GM12878 (cell line): ENCODE measurements around the gene TMEM229B. TPM values are rescaled to one million over a fixed set of nuclear protein-coding genes. Genes with fewer than 3 reads are reported as not detected.

Experiments
- ATAC-seq: fragments of 200-7000 bp; cut with Tn5 transposase; 3 replicates; pipeline ENCODE4 v1.9.1; 2020; ENCODE audit warnings: mild to moderate bottlenecking, moderate library complexity
- BruUV-seq: library from RNA; stranded (reverse); fragments of 400-500 nt; replicated peaks from 2 replicates; lab custom pipeline; 2021; lab: Mats Ljungman, UMichigan
- CTCF ChIA-PET: fragments of 300-600 bp; sonication (Branson Sonifier 250); formaldehyde crosslinking; extraction: SDS; loops from one replicate; lab custom pipeline; 2021; ENCODE audit warnings: inconsistent platforms; lab: Yijun Ruan, JAX
- POLR2A ChIA-PET: fragments of 350-600 bp; formaldehyde crosslinking; extraction: SDS; loops from one replicate; lab custom pipeline; 2021; ENCODE audit warnings: inconsistent platforms; lab: Charles Lee
- RAD21 ChIA-PET: fragments of 300-600 bp; sonication (Branson Sonifier 250); formaldehyde crosslinking; loops from one replicate; lab custom pipeline; 2023; ENCODE audit warnings: antibody characterized with exemption; ENCODE audit not compliant: unreplicated experiment; lab: Charles Lee
- SMC1A ChIA-PET: fragments of 300-600 bp; sonication (Branson Sonifier 250); formaldehyde crosslinking; loops from one replicate; lab custom pipeline; 2023; ENCODE audit not compliant: unreplicated experiment, uncharacterized antibody; lab: Charles Lee
- DNase-seq: peaks from one replicate; pipeline ENCODE4 v3.0.0-alpha.2; 2011; ENCODE audit warnings: low read depth, low spot score
- FAIRE-seq: peaks from 3 replicates; lab custom pipeline; 2011; peaks lifted over from hg19 to GRCh38; lab: Jason Lieb, UNC
- H2AFZ ChIP-seq: 2 replicates; pipeline ENCODE4 v1.6.0; 2011; ENCODE audit warnings: low read depth, low read length, control low read depth; ENCODE audit not compliant: control insufficient read depth
- H3K27ac ChIP-seq: 2 replicates; pipeline ENCODE4 v1.5.1; 2011; ENCODE audit warnings: control low read depth; ENCODE audit not compliant: control insufficient read depth, insufficient read depth
- H3K27me3 ChIP-seq, 2 experiments: replicated peaks in 1 of 2; 2 replicates each; pipeline versions ENCODE4 v1.6.0 to v1.6.1; 2011; ENCODE audit warnings: low read length in 1 of 2; ENCODE audit not compliant: control insufficient read depth in 2 of 2, insufficient read depth in 2 of 2
- H3K36me3 ChIP-seq, 2 experiments: 2 replicates each; pipeline ENCODE4 v1.5.1; 2011; ENCODE audit warnings: low read length in 1 of 2; ENCODE audit not compliant: control insufficient read depth in 2 of 2, insufficient read depth in 2 of 2
- H3K4me1 ChIP-seq: 2 replicates; pipeline ENCODE4 v1.6.1; 2011; ENCODE audit warnings: mild to moderate bottlenecking, low read length, moderate library complexity, mixed read lengths; ENCODE audit not compliant: control insufficient read depth, insufficient read depth
- H3K4me2 ChIP-seq: 2 replicates; pipeline ENCODE4 v1.6.0; 2011; ENCODE audit warnings: control low read depth; ENCODE audit not compliant: control insufficient read depth, insufficient read depth
- H3K4me3 ChIP-seq: fragments of 200-600 bp; sonication (generic); 2 replicates; pipeline ENCODE4 v1.5.1; 2016
- H3K79me2 ChIP-seq: 2 replicates; pipeline ENCODE4 v1.6.0; 2011; ENCODE audit warnings: low read length; ENCODE audit not compliant: control insufficient read depth, insufficient read depth
- H3K9ac ChIP-seq: 2 replicates; pipeline ENCODE4 v1.8.0; 2011; ENCODE audit warnings: low read length, control low read depth, mixed read lengths; ENCODE audit not compliant: control insufficient read depth, insufficient read depth
- H3K9me3 ChIP-seq: replicated peaks from 3 replicates; pipeline ENCODE4 v1.5.1; 2011; ENCODE audit warnings: mild to moderate bottlenecking, low read length; ENCODE audit not compliant: control insufficient read depth, insufficient read depth
- H4K20me1 ChIP-seq: 2 replicates; pipeline ENCODE4 v1.6.0; 2011; ENCODE audit not compliant: control insufficient read depth, insufficient read depth
- BCL11A ChIP-seq: IDR thresholded peaks from 2 replicates; pipeline ENCODE4 v1.6.1; 2011; ENCODE audit warnings: low read depth, low read length
- CBX3 ChIP-seq: fragments of 200-600 bp; sonication (generic); IDR thresholded peaks from 2 replicates; pipeline ENCODE4 v1.6.1; 2016; ENCODE audit warnings: low read depth, borderline replicate concordance
- EGR1 ChIP-seq, 2 experiments: IDR thresholded peaks; 1 replicate in 1 of 2; 2 replicates in 1 of 2; pipeline ENCODE4 v1.6.1; 2011 to 2012; ENCODE audit warnings: low read depth in 2 of 2, low read length in 2 of 2, borderline replicate concordance in 1 of 2, mild to moderate bottlenecking in 1 of 2, moderate library complexity in 1 of 2
- GABPA ChIP-seq: IDR thresholded peaks from 2 replicates; pipeline ENCODE4 v1.6.1; 2014; ENCODE audit warnings: antibody characterized with exemption, low read depth, mild to moderate bottlenecking, inconsistent platforms
- IRF4 ChIP-seq: IDR thresholded peaks from 2 replicates; pipeline ENCODE4 v1.6.1; 2011; ENCODE audit warnings: low read depth, low read length
- JUND ChIP-seq: IDR thresholded peaks from 2 replicates; pipeline ENCODE4 v1.6.1; 2012; ENCODE audit warnings: low read depth, mild to moderate bottlenecking, low read length, improper control_type of control experiment, moderate library complexity
- KAT2A ChIP-seq: conservative IDR thresholded peaks from 2 replicates; pipeline ENCODE4 v1.6.1; 2011; ENCODE audit warnings: low read depth, low read length; ENCODE audit not compliant: control insufficient read depth
- SREBF2 ChIP-seq: IDR thresholded peaks from 2 replicates; pipeline ENCODE4 v1.6.1; 2012; ENCODE audit warnings: mild to moderate bottlenecking, low read length
- TARDBP ChIP-seq: IDR thresholded peaks from 2 replicates; pipeline ENCODE4 v1.6.1; 2016; ENCODE audit warnings: borderline replicate concordance
- WGBS: methylation state at CpG from one replicate; pipeline ENCODE4 v1.1.6; 2016; ENCODE audit warnings: low lambda C conversion rate; ENCODE audit not compliant: insufficient replicate concordance, insufficient coverage; ENCODE audit errors: missing lambda C conversion rate; 5-methylcytosine and 5-hydroxymethylcytosine counted together
- in situ Hi-C: fragments of 300-500 bp; cut with MboI; formaldehyde crosslinking; loops from 9 replicates; pipeline ENCODE4 v1.14.3; 2018; ENCODE audit warnings: mixed read lengths
- intact Hi-C: fragments of 100-400 bp; cut with micrococcal nuclease; formaldehyde crosslinking; loops from one replicate; pipeline ENCODE4 v1.14.2; 2022; ENCODE audit not compliant: unreplicated experiment
- polyA plus RNA-seq, 11 experiments: library from polyadenylated mRNA; depleted of rRNA in 4 of 11; unstranded in 6 of 11; stranded (reverse) in 5 of 11; fragments of >200 nt; fragmentation: Nextera tagmentation in 4 of 11; fragmentation: Illumina TruSeq in 1 of 11; extraction: Ambion mirVana in 4 of 11; extraction: Trizol in 1 of 11; gene quantifications; 1 replicate in 1 of 11; 2 replicates in 10 of 11; pipeline versions ENCODE4 v1.2.1 to v1.2.3, GENCODE V29; 2011 to 2016; ENCODE audit warnings: inconsistent platforms in 2 of 11, missing spikeins in 2 of 11, low read depth in 1 of 11
- total RNA-seq, 4 experiments: library from RNA; depleted of rRNA in 3 of 4; stranded (reverse); fragments of >200 nt in 3 of 4; fragmentation: Illumina TruSeq in 1 of 4; extraction: Trizol in 1 of 4; gene quantifications; 2 replicates each; pipeline versions ENCODE4 v1.2.1 to v1.2.3, GENCODE V29; 2013 to 2021
- TF ChIP-seq, protein P1 (sequence below): fragments of 150-350 bp; IDR thresholded peaks from 2 replicates; pipeline ENCODE4 v1.6.1; 2016; ENCODE audit warnings: low read depth, low read length
- TF ChIP-seq, protein P2 (sequence below): IDR thresholded peaks from 2 replicates; pipeline ENCODE4 v1.6.1; 2012; ENCODE audit warnings: low read length, inconsistent platforms
- TF ChIP-seq, protein P3 (sequence below): fragments of 450-650 bp; formaldehyde crosslinking; IDR thresholded peaks from 2 replicates; pipeline ENCODE4 v1.4.0; 2020; ENCODE audit warnings: mild to moderate bottlenecking, moderate library complexity
- TF ChIP-seq, protein P4 (sequence below): fragments of 450-650 bp; IDR thresholded peaks from 2 replicates; pipeline ENCODE4 v1.6.1; 2017; ENCODE audit warnings: antibody characterized with exemption, mild to moderate bottlenecking, moderate library complexity

Gene TMEM229B
- total and polyA plus RNA-seq, 10 of the 15 experiments (the other 5 are each of a cell fraction or from before 2014, with no cell fraction given), result 0.24 to 5.3 (median 1.7) TPM

DNA sequence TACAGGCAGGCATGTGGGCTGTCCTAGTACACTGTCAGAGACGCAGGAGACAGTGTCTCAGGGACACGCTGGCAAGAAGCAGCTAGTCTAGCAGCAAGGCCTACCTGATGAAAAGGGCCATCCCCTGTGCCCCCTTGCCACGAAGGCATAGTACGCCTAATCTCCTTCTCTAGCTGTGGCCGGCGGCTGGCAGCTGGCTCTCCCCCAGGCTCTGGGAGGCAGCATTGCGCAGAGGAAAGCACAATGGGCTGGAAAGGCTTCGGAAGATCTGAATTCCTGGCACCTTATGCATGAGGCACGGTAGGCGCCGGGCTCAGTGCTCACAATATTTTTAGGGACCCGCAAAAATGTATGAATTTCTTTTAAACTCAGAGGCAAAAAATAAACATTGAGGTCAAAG lies 28.6 kb upstream of the TMEM229B start:
- Histone ChIP-seq H3K4me2 (no peak overlapping the region), H3K9me3 (no peaks in the 10 kb centered on the region), H4K20me1 (no peaks in the 10 kb centered on the region), H3K79me2 (no peaks in the 10 kb centered on the region), H3K9ac (no peak overlapping the region), H3K4me3 (no peak overlapping the region), H3K4me1 (peaks cover 20% of the 10 kb centered on the region), H3K27me3 (peaks cover 0 to 3% of the 10 kb centered on the region in 2 experiments; a peak in 2 of 4 replicates), H3K36me3 (no peaks in the 10 kb centered on the region), H3K27ac (no peak overlapping the region), H2AFZ (no peak overlapping the region)
- POLR2A ChIA-PET, result no interaction called here
- ATAC-seq (no peak), FAIRE-seq (no peak), DNase-seq (no peak)
- 59% methylated on average over 11 of the region's 12 CpGs for WGBS
- SMC1A ChIA-PET, result interaction anchor here (1.2 to 1.6 kb wide), 3 partner anchors 9 to 54 kb away, joined by 4 to 5 read pairs (median 4); partner anchors contain the start of gene TMEM229B
- CTCF ChIA-PET, result interaction anchor here (0.6 to 2.5 kb wide), 5 partner anchors 9 to 210 kb away, joined by 3 to 11 read pairs (median 4); no protein-coding TSS in a partner anchor
- no TSS peak for BruUV-seq
- in situ Hi-C loops (no loop called here), intact Hi-C loops (no loop called here)
- RAD21 ChIA-PET, result no interaction called here
- TF ChIP-seq EGR1 (IDR thresholded peaks at IDR 0.05; ENCODE audit: borderline replicate concordance in 1 of 2, low read depth in 2 of 2, low read length in 2 of 2) (no peak), JUND (no peak), GABPA (no peak), BCL11A (no peak), SREBF2 (no peak), IRF4 (no peak), CBX3 (no peak), KAT2A (no peak), TARDBP (no peak)
- TF ChIP-seq, protein P1, sequence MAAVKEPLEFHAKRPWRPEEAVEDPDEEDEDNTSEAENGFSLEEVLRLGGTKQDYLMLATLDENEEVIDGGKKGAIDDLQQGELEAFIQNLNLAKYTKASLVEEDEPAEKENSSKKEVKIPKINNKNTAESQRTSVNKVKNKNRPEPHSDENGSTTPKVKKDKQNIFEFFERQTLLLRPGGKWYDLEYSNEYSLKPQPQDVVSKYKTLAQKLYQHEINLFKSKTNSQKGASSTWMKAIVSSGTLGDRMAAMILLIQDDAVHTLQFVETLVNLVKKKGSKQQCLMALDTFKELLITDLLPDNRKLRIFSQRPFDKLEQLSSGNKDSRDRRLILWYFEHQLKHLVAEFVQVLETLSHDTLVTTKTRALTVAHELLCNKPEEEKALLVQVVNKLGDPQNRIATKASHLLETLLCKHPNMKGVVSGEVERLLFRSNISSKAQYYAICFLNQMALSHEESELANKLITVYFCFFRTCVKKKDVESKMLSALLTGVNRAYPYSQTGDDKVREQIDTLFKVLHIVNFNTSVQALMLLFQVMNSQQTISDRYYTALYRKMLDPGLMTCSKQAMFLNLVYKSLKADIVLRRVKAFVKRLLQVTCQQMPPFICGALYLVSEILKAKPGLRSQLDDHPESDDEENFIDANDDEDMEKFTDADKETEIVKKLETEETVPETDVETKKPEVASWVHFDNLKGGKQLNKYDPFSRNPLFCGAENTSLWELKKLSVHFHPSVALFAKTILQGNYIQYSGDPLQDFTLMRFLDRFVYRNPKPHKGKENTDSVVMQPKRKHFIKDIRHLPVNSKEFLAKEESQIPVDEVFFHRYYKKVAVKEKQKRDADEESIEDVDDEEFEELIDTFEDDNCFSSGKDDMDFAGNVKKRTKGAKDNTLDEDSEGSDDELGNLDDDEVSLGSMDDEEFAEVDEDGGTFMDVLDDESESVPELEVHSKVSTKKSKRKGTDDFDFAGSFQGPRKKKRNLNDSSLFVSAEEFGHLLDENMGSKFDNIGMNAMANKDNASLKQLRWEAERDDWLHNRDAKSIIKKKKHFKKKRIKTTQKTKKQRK, result no peak
- TF ChIP-seq, protein P2, sequence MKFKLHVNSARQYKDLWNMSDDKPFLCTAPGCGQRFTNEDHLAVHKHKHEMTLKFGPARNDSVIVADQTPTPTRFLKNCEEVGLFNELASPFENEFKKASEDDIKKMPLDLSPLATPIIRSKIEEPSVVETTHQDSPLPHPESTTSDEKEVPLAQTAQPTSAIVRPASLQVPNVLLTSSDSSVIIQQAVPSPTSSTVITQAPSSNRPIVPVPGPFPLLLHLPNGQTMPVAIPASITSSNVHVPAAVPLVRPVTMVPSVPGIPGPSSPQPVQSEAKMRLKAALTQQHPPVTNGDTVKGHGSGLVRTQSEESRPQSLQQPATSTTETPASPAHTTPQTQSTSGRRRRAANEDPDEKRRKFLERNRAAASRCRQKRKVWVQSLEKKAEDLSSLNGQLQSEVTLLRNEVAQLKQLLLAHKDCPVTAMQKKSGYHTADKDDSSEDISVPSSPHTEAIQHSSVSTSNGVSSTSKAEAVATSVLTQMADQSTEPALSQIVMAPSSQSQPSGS, result no peak
- TF ChIP-seq, protein P3, sequence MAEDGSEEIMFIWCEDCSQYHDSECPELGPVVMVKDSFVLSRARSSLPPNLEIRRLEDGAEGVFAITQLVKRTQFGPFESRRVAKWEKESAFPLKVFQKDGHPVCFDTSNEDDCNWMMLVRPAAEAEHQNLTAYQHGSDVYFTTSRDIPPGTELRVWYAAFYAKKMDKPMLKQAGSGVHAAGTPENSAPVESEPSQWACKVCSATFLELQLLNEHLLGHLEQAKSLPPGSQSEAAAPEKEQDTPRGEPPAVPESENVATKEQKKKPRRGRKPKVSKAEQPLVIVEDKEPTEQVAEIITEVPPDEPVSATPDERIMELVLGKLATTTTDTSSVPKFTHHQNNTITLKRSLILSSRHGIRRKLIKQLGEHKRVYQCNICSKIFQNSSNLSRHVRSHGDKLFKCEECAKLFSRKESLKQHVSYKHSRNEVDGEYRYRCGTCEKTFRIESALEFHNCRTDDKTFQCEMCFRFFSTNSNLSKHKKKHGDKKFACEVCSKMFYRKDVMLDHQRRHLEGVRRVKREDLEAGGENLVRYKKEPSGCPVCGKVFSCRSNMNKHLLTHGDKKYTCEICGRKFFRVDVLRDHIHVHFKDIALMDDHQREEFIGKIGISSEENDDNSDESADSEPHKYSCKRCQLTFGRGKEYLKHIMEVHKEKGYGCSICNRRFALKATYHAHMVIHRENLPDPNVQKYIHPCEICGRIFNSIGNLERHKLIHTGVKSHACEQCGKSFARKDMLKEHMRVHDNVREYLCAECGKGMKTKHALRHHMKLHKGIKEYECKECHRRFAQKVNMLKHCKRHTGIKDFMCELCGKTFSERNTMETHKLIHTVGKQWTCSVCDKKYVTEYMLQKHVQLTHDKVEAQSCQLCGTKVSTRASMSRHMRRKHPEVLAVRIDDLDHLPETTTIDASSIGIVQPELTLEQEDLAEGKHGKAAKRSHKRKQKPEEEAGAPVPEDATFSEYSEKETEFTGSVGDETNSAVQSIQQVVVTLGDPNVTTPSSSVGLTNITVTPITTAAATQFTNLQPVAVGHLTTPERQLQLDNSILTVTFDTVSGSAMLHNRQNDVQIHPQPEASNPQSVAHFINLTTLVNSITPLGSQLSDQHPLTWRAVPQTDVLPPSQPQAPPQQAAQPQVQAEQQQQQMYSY (CRISPR knock-in tag), result no peak
- TF ChIP-seq, protein P4, sequence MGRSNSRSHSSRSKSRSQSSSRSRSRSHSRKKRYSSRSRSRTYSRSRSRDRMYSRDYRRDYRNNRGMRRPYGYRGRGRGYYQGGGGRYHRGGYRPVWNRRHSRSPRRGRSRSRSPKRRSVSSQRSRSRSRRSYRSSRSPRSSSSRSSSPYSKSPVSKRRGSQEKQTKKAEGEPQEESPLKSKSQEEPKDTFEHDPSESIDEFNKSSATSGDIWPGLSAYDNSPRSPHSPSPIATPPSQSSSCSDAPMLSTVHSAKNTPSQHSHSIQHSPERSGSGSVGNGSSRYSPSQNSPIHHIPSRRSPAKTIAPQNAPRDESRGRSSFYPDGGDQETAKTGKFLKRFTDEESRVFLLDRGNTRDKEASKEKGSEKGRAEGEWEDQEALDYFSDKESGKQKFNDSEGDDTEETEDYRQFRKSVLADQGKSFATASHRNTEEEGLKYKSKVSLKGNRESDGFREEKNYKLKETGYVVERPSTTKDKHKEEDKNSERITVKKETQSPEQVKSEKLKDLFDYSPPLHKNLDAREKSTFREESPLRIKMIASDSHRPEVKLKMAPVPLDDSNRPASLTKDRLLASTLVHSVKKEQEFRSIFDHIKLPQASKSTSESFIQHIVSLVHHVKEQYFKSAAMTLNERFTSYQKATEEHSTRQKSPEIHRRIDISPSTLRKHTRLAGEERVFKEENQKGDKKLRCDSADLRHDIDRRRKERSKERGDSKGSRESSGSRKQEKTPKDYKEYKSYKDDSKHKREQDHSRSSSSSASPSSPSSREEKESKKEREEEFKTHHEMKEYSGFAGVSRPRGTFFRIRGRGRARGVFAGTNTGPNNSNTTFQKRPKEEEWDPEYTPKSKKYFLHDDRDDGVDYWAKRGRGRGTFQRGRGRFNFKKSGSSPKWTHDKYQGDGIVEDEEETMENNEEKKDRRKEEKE, result no peak
